ENCODE results near the gene CORO1A. TPM values are rescaled to one million over a fixed set of nuclear protein-coding genes. Genes with fewer than 3 reads are reported as not detected.
A peak's percentile ranks its signal among the peaks of the same experiment; 100 is the strongest.
"Not testable (repeated sequence)": the region's sequence is repeated elsewhere in the genome, so short reads cannot be mapped to it uniquely, and the experiment has no call there.

Gene CORO1A
- total RNA-seq, 1 donor from 2014 or later: 25.2 TPM

DNA sequence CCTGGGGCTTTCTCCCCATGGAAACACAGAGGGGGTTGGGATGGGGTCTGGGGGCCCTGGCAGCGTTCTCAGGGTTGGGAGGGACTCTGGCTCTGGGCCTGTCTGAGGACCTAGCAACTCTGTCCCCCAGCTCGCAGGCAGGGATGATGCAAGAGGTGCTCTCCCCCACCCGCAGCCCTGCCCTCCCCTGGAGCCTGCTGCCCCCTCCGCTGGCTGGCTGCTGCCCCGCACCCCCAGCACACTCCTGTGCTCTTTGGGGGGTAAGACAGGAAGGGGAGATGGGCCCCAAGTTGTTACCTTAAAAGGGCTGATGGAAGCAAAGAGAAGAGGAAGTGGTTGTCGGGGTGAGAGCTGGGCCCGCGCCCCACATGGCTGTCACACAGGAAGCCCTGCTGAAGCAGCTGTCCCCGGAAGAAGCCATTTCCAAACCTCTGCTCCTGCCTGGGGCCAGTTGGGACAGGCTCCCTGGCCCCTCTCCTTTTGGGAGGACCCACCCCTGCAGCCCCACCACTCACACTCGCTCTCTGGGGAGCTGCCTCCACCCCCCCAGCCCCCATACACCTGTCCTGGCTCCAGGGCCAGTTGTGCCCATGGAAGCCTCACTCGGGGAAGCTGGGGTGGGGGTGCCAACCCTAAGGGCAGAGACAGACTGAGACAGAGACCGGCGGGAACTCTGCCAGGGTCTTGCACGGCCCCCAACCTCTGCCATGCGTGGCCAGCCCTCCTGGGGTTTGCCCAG is 2.5 kb downstream of the CORO1A start:
- Mint-ChIP-seq H3K27me3 (ENCODE audit: low read depth) (no peaks in the 10 kb centered on the region), H3K4me1 (peaks cover 5% of the 10 kb centered on the region), H3K9me3 (no peaks in the 10 kb centered on the region), H3K4me3 (no peak overlapping the region), H3K36me3 (ENCODE audit: low read depth) (no peaks in the 10 kb centered on the region), H3K27ac (ENCODE audit: unreplicated experiment) (no peak overlapping the region)
- TF ChIP-seq, protein P1, sequence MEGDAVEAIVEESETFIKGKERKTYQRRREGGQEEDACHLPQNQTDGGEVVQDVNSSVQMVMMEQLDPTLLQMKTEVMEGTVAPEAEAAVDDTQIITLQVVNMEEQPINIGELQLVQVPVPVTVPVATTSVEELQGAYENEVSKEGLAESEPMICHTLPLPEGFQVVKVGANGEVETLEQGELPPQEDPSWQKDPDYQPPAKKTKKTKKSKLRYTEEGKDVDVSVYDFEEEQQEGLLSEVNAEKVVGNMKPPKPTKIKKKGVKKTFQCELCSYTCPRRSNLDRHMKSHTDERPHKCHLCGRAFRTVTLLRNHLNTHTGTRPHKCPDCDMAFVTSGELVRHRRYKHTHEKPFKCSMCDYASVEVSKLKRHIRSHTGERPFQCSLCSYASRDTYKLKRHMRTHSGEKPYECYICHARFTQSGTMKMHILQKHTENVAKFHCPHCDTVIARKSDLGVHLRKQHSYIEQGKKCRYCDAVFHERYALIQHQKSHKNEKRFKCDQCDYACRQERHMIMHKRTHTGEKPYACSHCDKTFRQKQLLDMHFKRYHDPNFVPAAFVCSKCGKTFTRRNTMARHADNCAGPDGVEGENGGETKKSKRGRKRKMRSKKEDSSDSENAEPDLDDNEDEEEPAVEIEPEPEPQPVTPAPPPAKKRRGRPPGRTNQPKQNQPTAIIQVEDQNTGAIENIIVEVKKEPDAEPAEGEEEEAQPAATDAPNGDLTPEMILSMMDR (conservative IDR thresholded peaks at IDR 0.05): no peak
- DNase-seq (ENCODE audit: low read depth, low spot score): no peak

DNA sequence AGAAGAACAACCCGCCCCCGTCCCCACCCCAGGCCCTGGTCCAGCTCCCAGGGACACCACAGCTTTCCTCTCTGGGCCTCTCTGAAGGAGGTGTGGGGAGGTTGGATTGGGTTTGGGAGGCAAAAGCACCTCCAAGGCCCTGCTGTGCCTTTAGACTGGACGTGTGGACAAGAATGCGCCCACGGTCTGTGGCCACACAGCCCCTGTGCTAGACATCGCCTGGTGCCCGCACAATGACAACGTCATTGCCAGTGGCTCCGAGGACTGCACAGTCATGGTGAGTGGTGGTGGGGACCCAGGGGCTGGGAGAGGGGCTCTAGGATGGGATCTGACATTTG is 3.0 kb downstream of the CORO1A start:
- Mint-ChIP-seq H3K27ac (ENCODE audit: unreplicated experiment) (no peak overlapping the region), H3K36me3 (ENCODE audit: low read depth) (no peaks in the 10 kb centered on the region), H3K9me3 (no peaks in the 10 kb centered on the region), H3K4me3 (peak overlapping the region; percentile 67), H3K4me1 (peaks cover 5% of the 10 kb centered on the region), H3K27me3 (ENCODE audit: low read depth) (no peaks in the 10 kb centered on the region)
- no peak for DNase-seq (ENCODE audit: low read depth, low spot score)
- TF ChIP-seq, protein P1 (conservative IDR thresholded peaks at IDR 0.05): no peak

DNA sequence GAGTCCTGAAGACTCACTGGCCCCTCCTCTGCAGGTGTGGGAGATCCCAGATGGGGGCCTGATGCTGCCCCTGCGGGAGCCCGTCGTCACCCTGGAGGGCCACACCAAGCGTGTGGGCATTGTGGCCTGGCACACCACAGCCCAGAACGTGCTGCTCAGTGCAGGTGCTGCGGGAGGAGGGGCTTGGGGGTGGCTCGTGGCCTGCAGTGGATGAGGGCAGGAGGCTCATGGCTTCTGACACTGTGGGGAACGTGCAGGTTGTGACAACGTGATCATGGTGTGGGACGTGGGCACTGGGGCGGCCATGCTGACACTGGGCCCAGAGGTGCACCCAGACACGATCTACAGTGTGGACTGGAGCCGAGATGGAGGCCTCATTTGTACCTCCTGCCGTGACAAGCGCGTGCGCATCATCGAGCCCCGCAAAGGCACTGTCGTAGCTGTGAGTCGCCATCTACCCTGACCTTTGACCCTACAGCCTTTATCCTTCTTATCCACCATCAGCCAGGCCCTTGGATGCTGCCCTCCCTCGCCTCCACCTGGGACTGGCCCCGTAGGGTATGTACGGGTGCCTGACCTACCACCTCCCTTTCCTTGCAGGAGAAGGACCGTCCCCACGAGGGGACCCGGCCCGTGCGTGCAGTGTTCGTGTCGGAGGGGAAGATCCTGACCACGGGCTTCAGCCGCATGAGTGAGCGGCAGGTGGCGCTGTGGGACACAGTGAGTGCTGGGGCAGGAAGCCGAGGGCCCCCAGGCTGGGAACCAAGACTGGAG is 3.6 kb downstream of the CORO1A start:
- Mint-ChIP-seq H3K4me1 (peaks cover 5% of the 10 kb centered on the region), H3K9me3 (no peaks in the 10 kb centered on the region), H3K36me3 (ENCODE audit: low read depth) (no peaks in the 10 kb centered on the region), H3K4me3 (peak overlapping the region; percentile 67), H3K27me3 (ENCODE audit: low read depth) (no peaks in the 10 kb centered on the region), H3K27ac (ENCODE audit: unreplicated experiment) (no peak overlapping the region)
- TF ChIP-seq, protein P1 (conservative IDR thresholded peaks at IDR 0.05): peak; percentile 60
- peak; percentile 51 for DNase-seq (ENCODE audit: low read depth, low spot score)

DNA sequence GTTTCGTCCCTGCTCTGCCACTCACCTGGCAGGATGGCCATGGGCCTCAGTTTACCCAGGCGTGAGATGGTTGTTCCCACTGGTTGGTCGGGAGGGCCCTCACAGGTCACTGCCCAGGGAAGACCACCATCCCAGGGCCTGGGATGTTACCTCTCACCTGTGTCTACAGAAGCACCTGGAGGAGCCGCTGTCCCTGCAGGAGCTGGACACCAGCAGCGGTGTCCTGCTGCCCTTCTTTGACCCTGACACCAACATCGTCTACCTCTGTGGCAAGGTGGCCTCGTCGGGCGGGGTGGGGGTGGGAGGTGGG is 4.1 kb downstream of the CORO1A start:
- Mint-ChIP-seq H3K27me3 (ENCODE audit: low read depth) (no peaks in the 10 kb centered on the region), H3K36me3 (ENCODE audit: low read depth) (no peaks in the 10 kb centered on the region)
- TF ChIP-seq, protein P1 (conservative IDR thresholded peaks at IDR 0.05): peak; percentile 7

DNA sequence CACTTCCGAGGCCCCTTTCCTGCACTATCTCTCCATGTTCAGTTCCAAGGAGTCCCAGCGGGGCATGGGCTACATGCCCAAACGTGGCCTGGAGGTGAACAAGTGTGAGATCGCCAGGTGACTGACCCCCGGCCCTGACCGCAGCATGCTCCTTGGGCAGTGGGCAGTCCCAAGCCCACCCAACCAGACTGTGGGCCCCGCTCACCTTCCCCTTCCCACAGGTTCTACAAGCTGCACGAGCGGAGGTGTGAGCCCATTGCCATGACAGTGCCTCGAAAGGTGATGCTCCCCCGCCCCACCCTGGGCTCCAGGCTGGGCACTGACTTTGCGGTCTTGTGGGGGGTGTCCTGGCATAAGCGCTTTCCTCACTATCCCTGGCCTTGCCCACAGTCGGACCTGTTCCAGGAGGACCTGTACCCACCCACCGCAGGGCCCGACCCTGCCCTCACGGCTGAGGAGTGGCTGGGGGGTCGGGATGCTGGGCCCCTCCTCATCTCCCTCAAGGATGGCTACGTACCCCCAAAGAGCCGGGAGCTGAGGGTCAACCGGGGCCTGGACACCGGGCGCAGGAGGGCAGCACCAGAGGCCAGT is 4.7 kb downstream of the CORO1A start:
- Mint-ChIP-seq H3K9me3 (no peaks in the 10 kb centered on the region), H3K27me3 (ENCODE audit: low read depth) (no peaks in the 10 kb centered on the region), H3K27ac (ENCODE audit: unreplicated experiment) (no peak overlapping the region), H3K4me3 (peak overlapping the region; percentile 38), H3K36me3 (ENCODE audit: low read depth) (no peaks in the 10 kb centered on the region), H3K4me1 (peaks cover 5% of the 10 kb centered on the region)
- TF ChIP-seq, protein P1 (conservative IDR thresholded peaks at IDR 0.05): no peak
- no peak for DNase-seq (ENCODE audit: low read depth, low spot score)

More for the DNA sequence above, 4.1 kb downstream of the CORO1A start:
- Mint-ChIP-seq H3K4me1 (peaks cover 5% of the 10 kb centered on the region), H3K27ac (ENCODE audit: unreplicated experiment) (no peak overlapping the region), H3K9me3 (no peaks in the 10 kb centered on the region), H3K4me3 (no peak overlapping the region)
- no peak for DNase-seq (ENCODE audit: low read depth, low spot score)

DNA sequence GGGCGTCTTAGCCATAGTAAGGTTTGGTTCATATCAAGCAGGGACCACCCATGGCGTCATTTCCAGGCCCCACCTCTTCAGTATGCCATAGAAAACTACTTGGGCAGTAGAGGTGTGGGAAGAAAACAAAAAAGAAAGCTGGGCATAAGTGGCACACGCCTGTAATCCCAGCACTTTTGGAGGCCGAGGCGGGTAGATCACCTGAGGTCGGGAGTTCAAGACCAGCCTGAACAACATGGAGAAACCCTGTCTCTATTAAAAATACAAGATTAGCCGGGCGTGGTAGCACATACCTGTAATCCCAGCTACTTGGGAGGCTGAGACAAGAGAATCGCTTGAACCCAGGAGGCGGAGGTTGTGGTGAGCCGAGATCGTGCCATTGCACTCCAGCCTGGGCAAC is 7.8 kb downstream of the CORO1A start:
- not testable (repeated sequence) for H3K4me3 Mint-ChIP-seq; H3K27me3 Mint-ChIP-seq (ENCODE audit: low read depth); H3K4me1 Mint-ChIP-seq; H3K27ac Mint-ChIP-seq (ENCODE audit: unreplicated experiment); H3K36me3 Mint-ChIP-seq (ENCODE audit: low read depth); H3K9me3 Mint-ChIP-seq; DNase-seq (ENCODE audit: low read depth, low spot score)

DNA sequence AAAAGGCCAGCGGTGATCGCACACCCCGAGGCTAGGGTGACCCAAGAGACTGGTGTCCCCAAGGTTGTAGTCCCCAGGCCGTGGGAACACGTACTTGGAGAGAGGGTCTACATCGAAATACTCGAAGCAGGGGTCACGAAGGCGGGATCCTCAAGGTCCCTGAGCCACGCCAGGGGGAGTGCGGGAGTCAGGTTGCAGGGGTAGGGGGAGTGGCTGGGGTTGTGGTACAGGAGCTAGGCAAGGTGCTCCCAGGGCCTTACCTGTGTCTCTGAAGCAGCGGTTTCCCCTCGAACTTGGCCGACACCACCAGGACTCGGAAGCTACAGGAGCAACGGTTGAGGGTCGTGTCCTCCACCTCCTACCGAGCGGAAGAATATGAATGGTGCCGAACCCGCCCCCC is 9.7 kb downstream of the CORO1A start:
- not testable (repeated sequence) for H3K36me3 Mint-ChIP-seq (ENCODE audit: low read depth); H3K4me1 Mint-ChIP-seq; H3K27ac Mint-ChIP-seq (ENCODE audit: unreplicated experiment); H3K9me3 Mint-ChIP-seq; H3K27me3 Mint-ChIP-seq (ENCODE audit: low read depth); H3K4me3 Mint-ChIP-seq; DNase-seq (ENCODE audit: low read depth, low spot score)

DNA sequence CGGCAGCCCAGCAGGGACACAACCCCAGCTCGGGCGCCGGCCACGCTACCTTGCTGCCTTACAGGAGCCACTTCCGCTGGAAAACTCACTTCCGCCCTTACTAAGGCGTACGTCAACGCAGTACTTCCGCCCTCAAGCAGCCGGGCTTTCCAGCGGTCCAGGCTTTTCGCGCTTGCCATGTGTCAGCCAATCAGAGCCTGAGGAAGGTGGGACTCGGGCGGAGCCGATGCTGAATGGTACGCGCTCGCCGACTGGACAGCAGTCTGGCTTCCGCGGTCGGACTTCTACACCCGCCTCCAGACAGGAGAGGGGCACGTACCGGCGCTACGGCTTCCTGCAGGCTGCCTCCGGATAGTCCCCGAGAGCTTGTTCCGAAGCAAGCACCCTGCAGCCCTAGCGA is 10.2 kb downstream of the CORO1A start, which contains the start of the genes BOLA2B and SLX1A:
BOLA2B (minus strand) TSS at position 52 of the 400 bp plus-strand sequence. CDS start 71 bp downstream, outside the sequence.
SLX1A (plus strand) TSS at position 261 of the 400 bp plus-strand sequence. CDS start 210 bp downstream, outside the sequence.
- H3K9me3 Mint-ChIP-seq; H3K4me3 Mint-ChIP-seq; H3K27ac Mint-ChIP-seq (ENCODE audit: unreplicated experiment); H3K27me3 Mint-ChIP-seq (ENCODE audit: low read depth); DNase-seq (ENCODE audit: low read depth, low spot score); H3K36me3 Mint-ChIP-seq (ENCODE audit: low read depth); H3K4me1 Mint-ChIP-seq: not testable (repeated sequence)
